Measurements from ENCODE around the gene APOC1.
A peak's percentile ranks its signal among the peaks of the same experiment; 100 is the strongest.
"Not testable (repeated sequence)": the region's sequence is repeated elsewhere in the genome, so short reads cannot be mapped to it uniquely, and the experiment has no call there.

APOC1 gene

GRCh38 chr19:44904426-44904994 is 9.9 kb upstream of the APOC1 start:
- H3K27ac ChIP-seq, result peak overlapping the region; percentile 42
- ChIA-PET CTCF (interaction anchor here (0.6 to 2.0 kb wide), 8 partner anchors 9 to 358 kb away, joined by 3 to 10 read pairs (median 4); no protein-coding TSS in a partner anchor), POLR2A (ENCODE audit: low non-redundant PET) (interaction anchor here (0.7 kb wide), 1 partner anchor 147 kb away, joined by 3 read pairs; no protein-coding TSS in a partner anchor)
- DNase-seq (ENCODE audit: low spot score), result no peak
- peak; percentile 27; the same call in 1 of the 2 replicates for TF ChIP-seq CTCF (conservative IDR thresholded peaks at IDR 0.05; ENCODE audit: low read depth)

- POLR2A ChIA-PET (ENCODE audit: low non-redundant PET), result no interaction called here
- H3K27ac ChIP-seq, result peak within 1 kb of the TSS; percentile 42; the same call in 1 of the 2 replicates
- CTCF ChIA-PET, result interaction anchor here (0.7 to 1.2 kb wide), 2 partner anchors 49 to 154 kb away, joined by 3 to 5 read pairs; partner anchors contain the start of gene CLPTM1
- TF ChIP-seq CTCF (conservative IDR thresholded peaks at IDR 0.05; ENCODE audit: low read depth), result no peak
- no peak for DNase-seq (ENCODE audit: low spot score)
Observed at GRCh38 chr19:44905437-44906160, 8.8 kb upstream of the APOC1 start, which contains the start of gene APOE. Gene APOE, plus strand, starts transcription at chr19:44905796. Its CDS starts 829 bp downstream, at chr19:44906625.

GRCh38 chr19:44907613-44908012 is 6.8 kb upstream of the APOC1 start:
- peak overlapping the region; percentile 40 for H3K27ac ChIP-seq
- POLR2A ChIA-PET (ENCODE audit: low non-redundant PET), result no interaction called here
- CTCF ChIA-PET, result interaction anchor here (1.6 kb wide), 1 partner anchor 44 kb away, joined by 3 read pairs; no protein-coding TSS in a partner anchor
- no peak for DNase-seq (ENCODE audit: low spot score)
- no peak for TF ChIP-seq CTCF (conservative IDR thresholded peaks at IDR 0.05; ENCODE audit: low read depth)

- H3K27ac ChIP-seq, result peak overlapping the region; percentile 40
- POLR2A ChIA-PET (ENCODE audit: low non-redundant PET), result no interaction called here
- no peak for TF ChIP-seq CTCF (conservative IDR thresholded peaks at IDR 0.05; ENCODE audit: low read depth)
- CTCF ChIA-PET, result interaction anchor here (1.6 kb wide), 1 partner anchor 44 kb away, joined by 3 read pairs; no protein-coding TSS in a partner anchor
- DNase-seq (ENCODE audit: low spot score), result no peak
Observed at GRCh38 chr19:44908074-44908835, 6.2 kb upstream of the APOC1 start.

- TF ChIP-seq CTCF (conservative IDR thresholded peaks at IDR 0.05; ENCODE audit: low read depth), result no peak
- CTCF ChIA-PET, result interaction anchor here (1.6 kb wide), 1 partner anchor 43 kb away, joined by 3 read pairs; no protein-coding TSS in a partner anchor
- DNase-seq (ENCODE audit: low spot score), result no peak
- POLR2A ChIA-PET (ENCODE audit: low non-redundant PET), result no interaction called here
- peak overlapping the region; percentile 86 for H3K27ac ChIP-seq
Observed at GRCh38 chr19:44908836-44909261, 5.6 kb upstream of the APOC1 start.

- CTCF ChIA-PET, result interaction anchor here (1.0 kb wide), 1 partner anchor 41 kb away, joined by 3 read pairs; no protein-coding TSS in a partner anchor
- H3K27ac ChIP-seq, result peak overlapping the region; percentile 86
- POLR2A ChIA-PET (ENCODE audit: low non-redundant PET), result interaction anchor here (0.6 kb wide), 1 partner anchor 20 kb away, joined by 4 read pairs; no protein-coding TSS in a partner anchor
- DNase-seq (ENCODE audit: low spot score), result no peak
- no peak for TF ChIP-seq CTCF (conservative IDR thresholded peaks at IDR 0.05; ENCODE audit: low read depth)
Observed at GRCh38 chr19:44909775-44910174, 4.6 kb upstream of the APOC1 start.

- H3K27ac ChIP-seq, result peak overlapping the region; percentile 86
- CTCF ChIA-PET, result interaction anchor here (0.6 to 1.4 kb wide), 4 partner anchors 27 to 147 kb away, joined by 3 to 9 read pairs (median 6); partner anchors contain the start of gene CLPTM1
- POLR2A ChIA-PET (ENCODE audit: low non-redundant PET); DNase-seq (ENCODE audit: low spot score): not testable (repeated sequence)
Observed at GRCh38 chr19:44911896-44912295, 2.5 kb upstream of the APOC1 start.
